Measurements from ENCODE around the gene LHFPL3.

LHFPL3 gene

DNA sequence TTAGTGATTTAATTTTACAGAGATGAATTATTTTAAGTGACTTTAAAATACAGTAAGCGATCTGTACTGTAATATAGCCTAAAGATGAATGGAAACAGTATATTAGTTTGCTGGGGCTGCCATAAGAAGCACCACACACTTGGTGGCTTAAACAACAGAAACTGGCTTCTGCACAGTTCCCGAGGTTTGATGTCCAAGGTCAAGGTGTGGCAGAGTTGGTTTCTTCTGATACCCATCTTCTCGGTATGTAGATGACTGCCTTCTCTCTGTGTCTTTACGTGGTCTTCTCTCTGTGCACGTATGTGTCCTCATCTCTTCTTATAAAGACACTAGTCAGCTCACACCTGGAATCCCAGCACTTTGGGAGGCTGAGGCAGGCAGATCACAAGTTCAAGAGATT, 621.6 kb downstream of the LHFPL3 start:
- in situ Hi-C loops (cut with HindIII; ENCODE audit: low pct_ligation_motif_present, low sequenced_read_pairs) = no loop called here
- no peaks in the 10 kb centered on the region for H3K36me3 ChIP-seq (replicated peaks)
- no peaks in the 10 kb centered on the region for H3K27me3 ChIP-seq (replicated peaks)
- H3K4me3 ChIP-seq (ENCODE audit: low read depth, low read length) = no peak overlapping the region
- TF ChIP-seq, protein P1, sequence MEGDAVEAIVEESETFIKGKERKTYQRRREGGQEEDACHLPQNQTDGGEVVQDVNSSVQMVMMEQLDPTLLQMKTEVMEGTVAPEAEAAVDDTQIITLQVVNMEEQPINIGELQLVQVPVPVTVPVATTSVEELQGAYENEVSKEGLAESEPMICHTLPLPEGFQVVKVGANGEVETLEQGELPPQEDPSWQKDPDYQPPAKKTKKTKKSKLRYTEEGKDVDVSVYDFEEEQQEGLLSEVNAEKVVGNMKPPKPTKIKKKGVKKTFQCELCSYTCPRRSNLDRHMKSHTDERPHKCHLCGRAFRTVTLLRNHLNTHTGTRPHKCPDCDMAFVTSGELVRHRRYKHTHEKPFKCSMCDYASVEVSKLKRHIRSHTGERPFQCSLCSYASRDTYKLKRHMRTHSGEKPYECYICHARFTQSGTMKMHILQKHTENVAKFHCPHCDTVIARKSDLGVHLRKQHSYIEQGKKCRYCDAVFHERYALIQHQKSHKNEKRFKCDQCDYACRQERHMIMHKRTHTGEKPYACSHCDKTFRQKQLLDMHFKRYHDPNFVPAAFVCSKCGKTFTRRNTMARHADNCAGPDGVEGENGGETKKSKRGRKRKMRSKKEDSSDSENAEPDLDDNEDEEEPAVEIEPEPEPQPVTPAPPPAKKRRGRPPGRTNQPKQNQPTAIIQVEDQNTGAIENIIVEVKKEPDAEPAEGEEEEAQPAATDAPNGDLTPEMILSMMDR (IDR thresholded peaks at IDR 0.05; ENCODE audit: low read depth, low read length, missing control alignments) = no peak
- no peak for DNase-seq
- H3K27ac ChIP-seq = no peak overlapping the region

DNA sequence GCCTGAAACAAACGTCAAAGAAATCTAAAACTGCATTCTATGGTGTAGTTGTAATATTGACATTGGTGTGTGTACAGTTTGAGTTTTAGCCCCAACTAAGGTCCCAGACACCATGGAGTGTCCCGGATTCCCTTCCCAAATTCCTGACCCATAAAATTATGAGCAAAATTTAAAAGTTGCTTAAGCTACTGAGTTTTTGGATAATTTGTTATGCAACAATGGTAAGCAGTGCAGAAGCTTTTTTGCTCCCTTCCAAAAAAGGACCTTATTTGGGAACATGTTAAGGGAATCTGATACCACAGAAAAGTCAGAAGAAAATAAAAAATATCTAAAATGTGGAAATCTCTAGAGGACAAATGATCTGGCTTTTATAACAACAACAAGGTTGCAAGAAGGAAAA, 622.4 kb downstream of the LHFPL3 start:
- H3K27ac ChIP-seq = no peak overlapping the region
- in situ Hi-C loops (cut with HindIII; ENCODE audit: low pct_ligation_motif_present, low sequenced_read_pairs) = no loop called here
- TF ChIP-seq, protein P1 (IDR thresholded peaks at IDR 0.05; ENCODE audit: low read depth, low read length, missing control alignments) = no peak
- no peaks in the 10 kb centered on the region for H3K27me3 ChIP-seq (replicated peaks)
- no peak for DNase-seq
- H3K36me3 ChIP-seq (replicated peaks) = no peaks in the 10 kb centered on the region
- H3K4me3 ChIP-seq (ENCODE audit: low read depth, low read length) = no peak overlapping the region

DNA sequence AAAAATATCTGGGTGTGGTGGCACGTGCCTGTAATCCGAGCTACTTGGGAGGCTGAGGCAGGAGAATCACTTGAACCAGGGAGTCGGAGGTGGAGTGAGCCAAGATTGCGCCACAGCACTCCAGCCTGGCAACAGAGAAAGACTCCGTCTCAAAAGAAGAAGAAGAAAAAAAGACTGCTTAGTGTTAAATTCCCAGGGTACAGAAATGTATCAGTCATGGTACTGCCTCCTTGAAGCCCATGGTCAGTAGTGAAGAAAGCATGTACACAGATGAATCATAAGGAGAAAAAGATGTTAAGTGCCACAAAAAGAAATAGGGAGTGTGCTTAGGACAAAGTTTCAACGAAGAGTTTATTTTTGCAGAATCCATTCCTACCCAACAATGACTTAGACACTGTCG, 623.1 kb downstream of the LHFPL3 start:
- no peaks in the 10 kb centered on the region for H3K27me3 ChIP-seq (replicated peaks)
- H3K4me3 ChIP-seq (ENCODE audit: low read depth, low read length) = no peak overlapping the region
- in situ Hi-C loops (cut with HindIII; ENCODE audit: low pct_ligation_motif_present, low sequenced_read_pairs) = no loop called here
- H3K27ac ChIP-seq = peak overlapping the region; percentile 30
- no peak for DNase-seq
- TF ChIP-seq, protein P1 (IDR thresholded peaks at IDR 0.05; ENCODE audit: low read depth, low read length, missing control alignments) = no peak
- H3K36me3 ChIP-seq (replicated peaks) = no peaks in the 10 kb centered on the region

DNA sequence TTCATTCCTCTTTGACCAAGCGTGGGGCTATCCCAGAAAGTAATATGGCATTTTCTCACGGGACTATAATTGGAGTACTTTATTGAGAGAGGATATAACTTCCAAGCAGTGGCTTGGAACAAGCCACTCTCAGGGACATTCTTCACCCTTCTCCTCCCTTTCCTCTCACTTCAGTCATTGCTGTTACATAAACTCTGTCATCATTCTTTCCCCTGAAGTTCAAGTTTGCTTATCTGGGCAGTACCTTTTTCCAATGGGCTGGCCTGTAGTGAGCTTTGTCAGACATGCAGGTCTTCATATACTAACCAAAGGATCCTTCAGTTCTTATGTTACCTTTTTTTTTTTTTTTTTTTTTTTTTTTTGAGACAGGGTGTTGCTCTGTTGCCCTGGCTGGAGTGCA, 626.9 kb downstream of the LHFPL3 start:
- Histone ChIP-seq H3K27me3 (replicated peaks) (no peaks in the 10 kb centered on the region), H3K27ac (no peak overlapping the region), H3K36me3 (replicated peaks) (no peaks in the 10 kb centered on the region), H3K4me3 (ENCODE audit: low read depth, low read length) (no peak overlapping the region)
- no peak for DNase-seq
- TF ChIP-seq, protein P1 (IDR thresholded peaks at IDR 0.05; ENCODE audit: low read depth, low read length, missing control alignments) = no peak
- in situ Hi-C loops (cut with HindIII; ENCODE audit: low pct_ligation_motif_present, low sequenced_read_pairs) = no loop called here

Measured in brain microvascular endothelial cell (primary cell).